ENCODE measurements around the gene CHIC1. TPM values are rescaled to one million over a fixed set of nuclear protein-coding genes. Genes with fewer than 3 reads are reported as not detected.
"Not testable (repeated sequence)": the region's sequence is repeated elsewhere in the genome, so short reads cannot be mapped to it uniquely, and the experiment has no call there.

CHIC1 gene
- total RNA-seq, 4 donors from 2014 or later = 1.0 to 5.7 (median 2.4) TPM

GRCh38 chrX:73561801-73562200 lies 1.2 kb upstream of the CHIC1 start:
- TF ChIP-seq POLR2A (IDR thresholded peaks at IDR 0.05) = no peak
- no peak for TF ChIP-seq CTCF (IDR thresholded peaks at IDR 0.05)
- Histone ChIP-seq H3K9me3 (no peaks in the 10 kb centered on the region), H3K4me1 (peaks cover 0 to 20% (median 0%) of the 10 kb centered on the region in 3 donors), H3K27me3 (no peaks in the 10 kb centered on the region), H3K36me3 (no peaks in the 10 kb centered on the region), H3K4me3 (no peak overlapping the region), H3K27ac (no peak overlapping the region)
- intact Hi-C loops (cut with DNase I) = no loop called here
- 24 to 38% methylated on average over 3 of the region's 3 CpGs for WGBS, 2 donors
- DNase-seq = no peak

- no peak for TF ChIP-seq CTCF (IDR thresholded peaks at IDR 0.05)
- TF ChIP-seq POLR2A (IDR thresholded peaks at IDR 0.05) = no peak
- Histone ChIP-seq H3K4me3 (peak overlapping the region; percentile 42 to 73 (median 58)), H3K36me3 (no peaks in the 10 kb centered on the region), H3K27me3 (no peaks in the 10 kb centered on the region), H3K4me1 (peaks cover 0 to 20% (median 0%) of the 10 kb centered on the region in 3 donors), H3K9me3 (no peaks in the 10 kb centered on the region), H3K27ac (peak overlapping the region; percentile 70 to 89 (median 82))
- intact Hi-C loops (cut with DNase I) = no loop called here
- DNase-seq = no peak
- WGBS, 2 donors = 4 to 17% methylated on average over 3 of the region's 3 CpGs
Measured at GRCh38 chrX:73562458-73562857, 539 bp upstream of the CHIC1 start.

GRCh38 chrX:73563738-73564068 lies 706 bp downstream of the CHIC1 start:
- DNase-seq = no peak
- 0 to 22% methylated on average over 3 of the region's 3 CpGs for WGBS, 2 donors
- H3K4me1 ChIP-seq = peaks cover 0 to 20% (median 0%) of the 10 kb centered on the region in 3 donors
- intact Hi-C loops (cut with DNase I) = no loop called here
- no peaks in the 10 kb centered on the region for H3K27me3 ChIP-seq
- peak overlapping the region; percentile 42 to 73 (median 58) for H3K4me3 ChIP-seq
- H3K9me3 ChIP-seq = no peaks in the 10 kb centered on the region
- no peaks in the 10 kb centered on the region for H3K36me3 ChIP-seq
- H3K27ac ChIP-seq = peak overlapping the region; percentile 70 to 89 (median 82)
- TF ChIP-seq POLR2A (IDR thresholded peaks at IDR 0.05) (no peak), CTCF (IDR thresholded peaks at IDR 0.05) (no peak)

- H3K27ac ChIP-seq = no peak overlapping the region
- H3K36me3 ChIP-seq = no peaks in the 10 kb centered on the region
- no peaks in the 10 kb centered on the region for H3K9me3 ChIP-seq
- TF ChIP-seq POLR2A (IDR thresholded peaks at IDR 0.05) (no peak), CTCF (IDR thresholded peaks at IDR 0.05) (no peak)
- no peak overlapping the region for H3K4me3 ChIP-seq
- intact Hi-C loops (cut with DNase I) = no loop called here
- H3K27me3 ChIP-seq = no peaks in the 10 kb centered on the region
- peaks cover 0 to 8% (median 0%) of the 10 kb centered on the region in 3 donors for H3K4me1 ChIP-seq
- 10 to 29% methylated on average over 2 of the region's 2 CpGs for WGBS, 2 donors
- DNase-seq = no peak
Measured at GRCh38 chrX:73577361-73577760, 14.4 kb downstream of the CHIC1 start.

- Histone ChIP-seq H3K4me3 (no peak overlapping the region), H3K27ac (no peak overlapping the region), H3K36me3 (no peaks in the 10 kb centered on the region), H3K27me3 (no peaks in the 10 kb centered on the region), H3K4me1 (peaks cover 0 to 8% (median 0%) of the 10 kb centered on the region in 3 donors), H3K9me3 (no peaks in the 10 kb centered on the region)
- intact Hi-C loops (cut with DNase I) = no loop called here
- WGBS, 2 donors = 37 to 43% methylated on average over 3 of the region's 3 CpGs
- no peak for DNase-seq
- TF ChIP-seq CTCF (IDR thresholded peaks at IDR 0.05) (no peak), POLR2A (IDR thresholded peaks at IDR 0.05) (no peak)
Measured at GRCh38 chrX:73581002-73581628, 18.1 kb downstream of the CHIC1 start.

GRCh38 chrX:73597758-73598157 lies 34.8 kb downstream of the CHIC1 start:
- H3K9me3 ChIP-seq; DNase-seq; H3K36me3 ChIP-seq; intact Hi-C loops (cut with DNase I); H3K4me3 ChIP-seq; H3K27me3 ChIP-seq; H3K27ac ChIP-seq; H3K4me1 ChIP-seq: not testable (repeated sequence)
- 100% methylated on average over 1 of the region's 1 CpG; no CpG with 5 or more reads in 1 of the 2 donors for WGBS, 2 donors

Data from esophagus squamous epithelium (tissue), 5 donors.